AG10803 (cell line): ENCODE results near the gene NEUROG3.

Experiments used
- DNase-seq: peaks from one replicate; pipeline ENCODE4 v3.0.0; 2010; ENCODE audit warnings: low read depth
- H3K4me3 ChIP-seq: 2 replicates; pipeline ENCODE4 v1.5.1; 2011; ENCODE audit warnings: mild to moderate bottlenecking, low read length, control low read depth
- TF ChIP-seq, protein P1 (sequence below): conservative IDR thresholded peaks from 2 replicates; pipeline ENCODE4 v1.5.1; 2011; ENCODE audit warnings: mild to moderate bottlenecking, low read length, control low read depth, inconsistent platforms

NEUROG3 gene

GRCh38 chr10:69571618-69572158 lies 1.5 kb downstream of the NEUROG3 start:
- no peak for DNase-seq
- H3K4me3 ChIP-seq, result no peak overlapping the region
- TF ChIP-seq, protein P1, sequence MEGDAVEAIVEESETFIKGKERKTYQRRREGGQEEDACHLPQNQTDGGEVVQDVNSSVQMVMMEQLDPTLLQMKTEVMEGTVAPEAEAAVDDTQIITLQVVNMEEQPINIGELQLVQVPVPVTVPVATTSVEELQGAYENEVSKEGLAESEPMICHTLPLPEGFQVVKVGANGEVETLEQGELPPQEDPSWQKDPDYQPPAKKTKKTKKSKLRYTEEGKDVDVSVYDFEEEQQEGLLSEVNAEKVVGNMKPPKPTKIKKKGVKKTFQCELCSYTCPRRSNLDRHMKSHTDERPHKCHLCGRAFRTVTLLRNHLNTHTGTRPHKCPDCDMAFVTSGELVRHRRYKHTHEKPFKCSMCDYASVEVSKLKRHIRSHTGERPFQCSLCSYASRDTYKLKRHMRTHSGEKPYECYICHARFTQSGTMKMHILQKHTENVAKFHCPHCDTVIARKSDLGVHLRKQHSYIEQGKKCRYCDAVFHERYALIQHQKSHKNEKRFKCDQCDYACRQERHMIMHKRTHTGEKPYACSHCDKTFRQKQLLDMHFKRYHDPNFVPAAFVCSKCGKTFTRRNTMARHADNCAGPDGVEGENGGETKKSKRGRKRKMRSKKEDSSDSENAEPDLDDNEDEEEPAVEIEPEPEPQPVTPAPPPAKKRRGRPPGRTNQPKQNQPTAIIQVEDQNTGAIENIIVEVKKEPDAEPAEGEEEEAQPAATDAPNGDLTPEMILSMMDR, result no peak

- no peak for DNase-seq
- no peak overlapping the region for H3K4me3 ChIP-seq
- TF ChIP-seq, protein P1, result no peak
Measured at GRCh38 chr10:69570050-69570816, 3.0 kb downstream of the NEUROG3 start.

- TF ChIP-seq, protein P1, result no peak
- H3K4me3 ChIP-seq, result no peak overlapping the region
- DNase-seq, result no peak
Measured at GRCh38 chr10:69569396-69569934, 3.8 kb downstream of the NEUROG3 start.

GRCh38 chr10:69568472-69569395 lies 4.5 kb downstream of the NEUROG3 start:
- H3K4me3 ChIP-seq, result no peak overlapping the region
- TF ChIP-seq, protein P1, result no peak
- DNase-seq, result no peak

GRCh38 chr10:69567920-69568319 lies 5.3 kb downstream of the NEUROG3 start:
- peak; percentile 40 for DNase-seq
- TF ChIP-seq, protein P1, result no peak
- H3K4me3 ChIP-seq, result no peak overlapping the region

DNA sequence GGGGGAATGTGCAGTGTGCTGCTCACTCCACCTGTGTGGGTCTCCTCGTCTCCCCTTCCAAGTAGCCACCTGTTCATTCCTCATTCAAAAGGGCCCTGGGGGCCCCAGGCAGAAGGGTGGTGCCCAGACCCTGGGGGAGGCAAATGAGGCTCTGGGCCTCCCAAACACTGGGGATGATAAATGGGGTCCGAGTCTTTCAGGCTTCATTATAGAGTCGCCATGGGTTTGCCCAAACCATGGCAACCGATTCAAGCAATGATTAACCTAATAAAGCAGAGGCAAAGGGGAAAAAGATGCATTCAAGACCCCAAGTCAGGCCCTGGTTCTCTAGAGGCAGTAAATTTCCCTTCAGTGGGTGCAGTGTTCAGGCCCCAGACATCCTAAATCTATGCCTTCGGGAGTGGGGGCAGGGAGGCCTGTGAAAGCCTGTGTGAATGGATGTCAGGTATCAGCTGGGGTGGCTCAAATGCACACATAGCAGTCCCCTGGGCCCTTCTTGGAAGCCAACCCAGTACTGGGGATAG lies 10.4 kb downstream of the NEUROG3 start:
- TF ChIP-seq, protein P1, result no peak
- no peak overlapping the region for H3K4me3 ChIP-seq
- DNase-seq, result no peak
